Smooth muscle cell of the umbilical artery (primary cell): Measurements from ENCODE around the gene PLPPR3. TPM values are rescaled to one million over a fixed set of nuclear protein-coding genes. Genes with fewer than 3 reads are reported as not detected.

ENCODE experiments used
- total RNA-seq: library from RNA; depleted of rRNA; stranded (reverse); fragments of >200 nt; gene quantifications from 2 replicates; pipeline ENCODE4 v1.2.3, GENCODE V29; 2014

PLPPR3 gene, protein sequence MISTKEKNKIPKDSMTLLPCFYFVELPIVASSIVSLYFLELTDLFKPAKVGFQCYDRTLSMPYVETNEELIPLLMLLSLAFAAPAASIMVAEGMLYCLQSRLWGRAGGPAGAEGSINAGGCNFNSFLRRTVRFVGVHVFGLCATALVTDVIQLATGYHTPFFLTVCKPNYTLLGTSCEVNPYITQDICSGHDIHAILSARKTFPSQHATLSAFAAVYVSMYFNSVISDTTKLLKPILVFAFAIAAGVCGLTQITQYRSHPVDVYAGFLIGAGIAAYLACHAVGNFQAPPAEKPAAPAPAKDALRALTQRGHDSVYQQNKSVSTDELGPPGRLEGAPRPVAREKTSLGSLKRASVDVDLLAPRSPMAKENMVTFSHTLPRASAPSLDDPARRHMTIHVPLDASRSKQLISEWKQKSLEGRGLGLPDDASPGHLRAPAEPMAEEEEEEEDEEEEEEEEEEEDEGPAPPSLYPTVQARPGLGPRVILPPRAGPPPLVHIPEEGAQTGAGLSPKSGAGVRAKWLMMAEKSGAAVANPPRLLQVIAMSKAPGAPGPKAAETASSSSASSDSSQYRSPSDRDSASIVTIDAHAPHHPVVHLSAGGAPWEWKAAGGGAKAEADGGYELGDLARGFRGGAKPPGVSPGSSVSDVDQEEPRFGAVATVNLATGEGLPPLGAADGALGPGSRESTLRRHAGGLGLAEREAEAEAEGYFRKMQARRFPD
- 0.59 and 0.78 TPM in 2 replicates for total RNA-seq

DNA sequence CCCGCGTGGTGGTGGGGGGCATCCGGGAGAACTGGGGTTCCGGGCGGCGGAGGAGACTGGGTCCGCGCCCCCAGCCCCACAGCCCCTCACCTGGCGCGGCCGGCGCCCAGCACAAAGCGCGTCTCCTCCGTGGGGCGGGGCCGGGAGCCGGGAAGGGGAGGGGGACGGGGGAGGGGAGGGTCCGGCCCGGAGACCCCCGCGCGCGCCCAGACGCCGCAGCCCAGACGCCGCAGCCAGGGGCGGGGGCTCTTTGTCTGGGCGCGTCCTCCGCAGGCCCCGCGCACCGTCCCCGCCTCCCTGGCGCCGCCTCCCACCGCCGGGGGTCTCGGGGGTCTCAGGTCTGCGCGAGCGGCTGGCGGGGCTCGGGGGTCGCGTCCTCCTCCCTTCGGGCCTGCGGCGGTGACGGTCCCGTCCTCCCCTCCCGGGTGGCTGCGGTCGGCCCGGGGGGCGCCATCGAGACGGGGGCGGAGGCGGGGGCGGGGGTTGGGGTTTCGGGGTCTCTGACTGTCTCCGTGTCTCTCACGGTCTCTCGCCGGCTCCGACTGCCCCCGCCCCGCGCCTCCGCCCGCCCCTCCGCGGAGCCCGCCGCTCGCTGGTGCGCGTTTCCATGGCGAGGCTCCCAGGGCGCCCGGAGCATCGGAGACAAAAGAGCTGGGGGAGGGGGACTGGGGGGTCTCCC, at the start of gene PLPPR3:
TSS of gene PLPPR3 (minus strand) at position 131 of the 679 bp plus-strand sequence. CDS start 396 bp downstream, outside the sequence.

DNA sequence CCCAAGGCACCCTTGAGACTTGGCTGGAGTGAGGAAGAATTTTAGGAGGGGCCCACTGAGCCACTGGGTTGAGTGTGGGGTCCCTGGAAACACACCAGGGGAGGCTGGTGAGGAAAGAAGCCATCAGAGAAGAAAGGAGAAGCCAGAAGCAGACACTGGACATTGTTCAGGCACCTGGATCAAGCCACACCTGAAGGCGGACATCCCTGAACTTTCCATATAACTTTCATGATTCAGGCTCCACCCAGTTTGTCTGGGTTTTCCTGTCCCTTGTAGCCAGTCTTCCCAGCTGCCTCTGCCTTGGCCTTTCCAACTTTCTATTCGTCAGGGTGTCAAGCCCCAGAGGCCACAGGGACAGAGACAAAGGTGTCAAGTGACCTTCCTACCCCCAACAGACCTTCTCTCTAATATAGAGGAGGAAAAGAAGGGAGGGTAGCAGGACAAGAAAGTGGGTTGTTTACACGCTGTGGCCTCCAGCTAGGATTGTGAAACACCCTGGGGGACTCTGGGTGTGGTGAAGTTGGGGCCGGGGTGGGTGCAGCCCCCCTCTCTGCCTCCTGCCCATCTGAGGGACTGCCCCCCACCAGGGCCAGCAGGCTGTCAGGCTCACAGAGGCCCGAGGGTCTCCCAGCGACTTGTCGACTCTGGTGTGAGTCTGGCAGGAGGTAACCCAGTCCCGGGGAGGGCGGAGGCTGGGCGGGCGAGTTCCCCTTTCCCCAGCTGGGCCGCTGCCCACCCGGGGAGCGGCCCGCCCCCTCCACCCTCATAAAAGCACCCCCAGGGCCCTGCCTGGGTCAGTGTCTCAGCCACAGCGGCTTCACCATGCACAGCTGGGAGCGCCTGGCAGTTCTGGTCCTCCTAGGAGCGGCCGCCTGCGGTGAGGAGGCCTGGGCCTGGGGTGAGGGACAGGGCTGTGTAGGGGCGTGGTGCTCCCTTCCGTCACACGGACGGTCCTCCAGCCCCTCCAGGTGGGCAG, 37.4 kb upstream of the PLPPR3 start, which contains the start of gene CFD:
TSS of gene CFD (plus strand) at position 797 of the 976 bp plus-strand sequence. CDS start at position 823, 26 bp downstream.

DNA sequence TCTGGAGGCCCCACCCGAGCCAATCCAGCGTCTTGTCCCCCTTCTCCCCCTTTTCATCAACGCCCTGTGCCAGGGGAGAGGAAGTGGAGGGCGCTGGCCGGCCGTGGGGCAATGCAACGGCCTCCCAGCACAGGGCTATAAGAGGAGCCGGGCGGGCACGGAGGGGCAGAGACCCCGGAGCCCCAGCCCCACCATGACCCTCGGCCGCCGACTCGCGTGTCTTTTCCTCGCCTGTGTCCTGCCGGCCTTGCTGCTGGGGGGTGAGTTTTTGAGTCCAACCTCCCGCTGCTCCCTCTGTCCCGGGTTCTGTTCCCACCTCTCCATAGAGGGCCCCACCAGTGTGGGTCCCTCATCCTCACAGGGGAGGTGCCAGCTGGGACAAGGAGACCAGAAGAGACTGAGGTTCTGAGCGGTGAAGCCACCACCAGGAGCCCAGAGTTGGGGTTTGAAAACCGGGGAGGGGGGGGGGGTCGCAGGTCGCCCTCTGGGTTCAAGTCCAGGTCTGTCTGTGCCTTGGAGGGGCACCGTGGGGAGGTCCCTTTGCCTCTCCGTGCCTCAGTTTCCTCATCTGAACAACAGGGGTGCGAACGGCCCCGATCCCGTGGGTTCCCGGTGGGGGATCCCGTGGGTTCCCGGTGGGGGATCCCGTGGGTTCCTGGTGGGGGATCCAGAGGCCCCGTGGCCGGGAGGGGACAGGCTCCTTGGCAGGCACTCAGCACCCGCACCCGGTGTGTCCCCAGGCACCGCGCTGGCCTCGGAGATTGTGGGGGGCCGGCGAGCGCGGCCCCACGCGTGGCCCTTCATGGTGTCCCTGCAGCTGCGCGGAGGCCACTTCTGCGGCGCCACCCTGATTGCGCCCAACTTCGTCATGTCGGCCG, 30.6 kb upstream of the PLPPR3 start, which contains the start of gene ELANE:
TSS of gene ELANE (plus strand) at position 168 of the 878 bp plus-strand sequence. CDS start at position 194, 26 bp downstream.

DNA sequence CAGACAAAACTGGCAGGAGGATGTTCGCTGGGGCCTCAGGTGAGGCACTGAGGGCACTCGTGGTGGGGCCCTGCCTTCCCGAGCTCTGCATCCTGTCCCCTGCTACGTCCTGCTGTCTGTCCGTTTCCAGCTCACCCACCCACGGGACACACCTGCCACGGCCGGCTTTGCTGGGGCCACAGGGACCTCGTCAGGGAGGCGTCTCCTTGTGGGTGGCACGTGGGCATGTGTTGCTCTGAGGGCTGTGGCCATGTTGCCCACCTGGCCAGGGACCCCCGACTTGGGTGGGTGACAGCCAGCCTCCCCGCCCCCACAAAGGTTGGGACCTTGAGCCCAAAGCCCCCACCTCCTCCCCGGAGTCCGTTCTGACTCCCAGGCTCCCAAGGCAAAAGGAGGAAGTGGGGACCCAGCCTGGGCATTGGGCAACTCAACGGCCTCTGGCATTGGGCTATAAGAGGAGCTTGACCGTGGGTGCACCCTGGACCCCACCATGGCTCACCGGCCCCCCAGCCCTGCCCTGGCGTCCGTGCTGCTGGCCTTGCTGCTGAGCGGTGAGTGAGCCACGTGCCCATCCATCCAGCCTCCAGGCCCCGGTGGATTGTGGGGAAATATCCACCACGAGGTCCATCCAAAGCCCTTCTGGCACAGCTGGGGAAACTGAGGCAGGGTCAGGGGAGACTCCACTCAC, 18.9 kb upstream of the PLPPR3 start, which contains the start of gene PRTN3:
TSS of gene PRTN3 (plus strand) at position 481 of the 688 bp plus-strand sequence. CDS start at position 491, 10 bp downstream.

DNA sequence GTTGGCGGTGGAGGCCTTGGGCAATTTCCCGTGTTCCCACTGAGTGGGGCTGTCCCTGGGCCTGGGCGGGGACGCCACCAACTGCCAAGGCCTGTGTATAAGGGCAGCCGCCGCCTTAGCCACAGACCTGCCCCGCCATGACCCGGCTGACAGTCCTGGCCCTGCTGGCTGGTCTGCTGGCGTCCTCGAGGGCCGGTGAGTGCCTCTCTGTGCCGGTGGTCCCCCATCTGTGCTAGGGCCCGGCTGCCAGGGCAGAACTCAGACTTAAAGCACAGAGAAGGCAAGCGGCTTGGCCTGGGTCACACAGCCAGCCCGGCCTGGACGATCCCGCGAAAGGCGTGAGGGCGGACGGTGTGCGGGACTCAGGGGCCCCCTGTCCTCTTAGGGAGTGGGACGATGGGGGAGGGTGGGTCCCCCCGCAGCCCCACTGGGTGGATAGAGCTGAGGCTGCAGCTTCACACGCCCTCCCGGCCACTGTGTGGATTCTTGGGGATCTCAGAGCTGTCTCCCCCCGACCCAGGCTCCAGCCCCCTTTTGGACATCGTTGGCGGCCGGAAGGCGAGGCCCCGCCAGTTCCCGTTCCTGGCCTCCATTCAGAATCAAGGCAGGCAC, 6.1 kb upstream of the PLPPR3 start, which contains the start of gene AZU1:
TSS of gene AZU1 (plus strand) at position 128 of the 612 bp plus-strand sequence. CDS start at position 138, 10 bp downstream.

DNA sequence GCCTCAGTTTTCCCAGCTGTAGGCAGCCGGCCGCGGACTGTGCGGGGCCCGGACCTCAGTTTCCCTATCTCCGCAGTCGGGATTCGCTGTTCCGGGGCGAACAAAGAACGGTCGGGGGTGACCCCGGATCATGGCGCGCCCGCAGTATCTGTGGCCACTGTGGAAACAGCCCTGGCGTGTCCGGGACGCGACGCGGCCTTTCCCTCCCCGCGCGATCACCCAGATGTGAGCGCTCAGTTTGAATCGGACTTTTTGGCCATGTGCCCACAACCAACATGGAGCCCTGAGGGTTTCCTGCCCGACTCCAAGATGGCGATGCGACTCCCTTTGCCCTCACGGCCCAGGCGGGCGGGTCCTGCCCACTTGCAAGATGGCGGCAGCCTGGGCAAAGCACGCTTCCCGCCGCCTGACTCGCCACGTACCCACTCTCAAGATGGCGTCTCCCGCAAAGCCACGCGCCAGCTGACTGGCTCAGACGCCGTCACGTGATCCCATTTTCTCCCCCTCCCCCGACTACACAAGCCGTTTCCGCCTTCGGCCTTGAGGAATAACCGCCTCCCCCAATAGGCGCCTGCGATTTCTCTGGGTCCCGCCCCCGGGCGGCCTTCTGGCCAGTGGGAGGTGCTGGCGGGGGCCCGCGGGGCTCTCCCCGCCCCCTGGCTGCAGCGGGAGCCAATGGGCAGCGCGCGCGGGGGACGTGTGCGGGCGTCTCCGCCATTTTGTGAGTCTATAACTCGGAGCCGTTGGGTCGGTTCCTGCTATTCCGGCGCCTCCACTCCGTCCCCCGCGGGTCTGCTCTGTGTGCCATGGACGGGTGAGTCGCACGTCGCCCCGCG, 24.8 kb downstream of the PLPPR3 start, which contains the start of gene PTBP1:
TSS of gene PTBP1 (plus strand) at position 761 of the 836 bp plus-strand sequence. CDS start at position 807, 46 bp downstream.

Other genes starting within 250 kb of the PLPPR3 start
- gene BSG, start 249.4 kb downstream of the PLPPR3 start, total RNA-seq = 507 and 644 TPM in 2 replicates
- gene HCN2, start 232.1 kb downstream of the PLPPR3 start, total RNA-seq = 1.2 and 3.5 TPM in 2 replicates
- 24.3 and 37.9 TPM in 2 replicates for gene POLRMT, start 188.4 kb downstream of the PLPPR3 start, total RNA-seq
- gene FGF22, start 182.1 kb downstream of the PLPPR3 start, total RNA-seq = not detected in 2 replicates
- gene RNF126, start 158.7 kb downstream of the PLPPR3 start, total RNA-seq = 16.6 and 29.8 TPM in 2 replicates
- 189 and 372 TPM in 2 replicates for gene FSTL3, start 145.6 kb downstream of the PLPPR3 start, total RNA-seq
- gene PRSS57, start 126.5 kb downstream of the PLPPR3 start, total RNA-seq = not detected in 2 replicates
- 0.28 and 0.89 TPM in 2 replicates for gene PALM, start 113.0 kb downstream of the PLPPR3 start, total RNA-seq
- not detected in 2 replicates for gene MISP, start 70.8 kb downstream of the PLPPR3 start, total RNA-seq
- 69.5 and 117 TPM in 2 replicates for gene PTBP1, start 24.5 kb downstream of the PLPPR3 start, total RNA-seq
- not detected in 2 replicates for gene AZU1, start 5.9 kb upstream of the PLPPR3 start, total RNA-seq
- gene PRTN3, start 19.0 kb upstream of the PLPPR3 start, total RNA-seq = not detected in 2 replicates
- not detected in 2 replicates for gene ELANE, start 30.3 kb upstream of the PLPPR3 start, total RNA-seq
- 1.7 and 3.6 TPM in 2 replicates for gene CFD, start 37.7 kb upstream of the PLPPR3 start, total RNA-seq
- 28.8 and 44.4 TPM in 2 replicates for gene MED16, start 71.2 kb upstream of the PLPPR3 start, total RNA-seq
- not detected in 2 replicates for gene RNU6-9, start 71.5 kb upstream of the PLPPR3 start, total RNA-seq
- gene R3HDM4, start 91.3 kb upstream of the PLPPR3 start, total RNA-seq = 21.1 and 32.8 TPM in 2 replicates
- not detected in 2 replicates for gene KISS1R, start 95.4 kb upstream of the PLPPR3 start, total RNA-seq
- 28.2 and 30.3 TPM in 2 replicates for gene ARID3A, start 104.1 kb upstream of the PLPPR3 start, total RNA-seq
- 36.4 and 47.5 TPM in 2 replicates for gene WDR18, start 162.4 kb upstream of the PLPPR3 start, total RNA-seq
- gene GRIN3B, start 178.5 kb upstream of the PLPPR3 start, total RNA-seq = 0.59 and 0.65 TPM in 2 replicates
- gene TMEM259, start 199.2 kb upstream of the PLPPR3 start, total RNA-seq = 67.4 and 96.1 TPM in 2 replicates
- not detected in 2 replicates for gene RNU6-2, start 199.6 kb upstream of the PLPPR3 start, total RNA-seq
- 284 and 606 TPM in 2 replicates for gene CNN2, start 204.7 kb upstream of the PLPPR3 start, total RNA-seq
- 9.2 and 10.2 TPM in 2 replicates for gene ABCA7, start 218.2 kb upstream of the PLPPR3 start, total RNA-seq
- gene ARHGAP45, start 245.2 kb upstream of the PLPPR3 start, total RNA-seq = 0.89 and 0.97 TPM in 2 replicates